CD4-positive, alpha-beta T cell treated with Interleukin-21 for 1 hour (primary cell): ENCODE data around the gene SPPL3.
"Not testable (repeated sequence)": the region's sequence is repeated elsewhere in the genome, so short reads cannot be mapped to it uniquely, and the experiment has no call there.

Source experiments
- DNase-seq: peaks from one replicate; pipeline ENCODE4 v3.0.0-alpha.2; 2020

The SPPL3 gene

GRCh38 chr12:120839503-120839902 lies 64.7 kb downstream of the SPPL3 start:
- DNase-seq = no peak

GRCh38 chr12:120838629-120839383 lies 65.4 kb downstream of the SPPL3 start:
- not testable (repeated sequence) for DNase-seq

- DNase-seq = no peak
These were observed 68.0 kb downstream of the SPPL3 start for GRCh38 chr12:120836114-120836684.

GRCh38 chr12:120835657-120836056 lies 68.5 kb downstream of the SPPL3 start:
- DNase-seq = no peak

GRCh38 chr12:120835304-120835612 lies 68.9 kb downstream of the SPPL3 start:
- no peak for DNase-seq

GRCh38 chr12:120834489-120835303 lies 69.5 kb downstream of the SPPL3 start:
- no peak for DNase-seq

- DNase-seq = no peak
These were observed 70.3 kb downstream of the SPPL3 start for GRCh38 chr12:120833849-120834248.

GRCh38 chr12:120832737-120833136 lies 71.4 kb downstream of the SPPL3 start:
- no peak for DNase-seq

- no peak for DNase-seq
These were observed 72.4 kb downstream of the SPPL3 start for GRCh38 chr12:120831648-120832267.

GRCh38 chr12:120830966-120831365 lies 73.2 kb downstream of the SPPL3 start:
- DNase-seq = no peak

- no peak for DNase-seq
These were observed 73.9 kb downstream of the SPPL3 start for GRCh38 chr12:120830052-120830940.

GRCh38 chr12:120826335-120826734 lies 77.8 kb downstream of the SPPL3 start:
- DNase-seq = no peak

GRCh38 chr12:120825337-120825736 lies 78.8 kb downstream of the SPPL3 start:
- DNase-seq = no peak

- no peak for DNase-seq
These were observed 81.2 kb downstream of the SPPL3 start for GRCh38 chr12:120822832-120823503.

GRCh38 chr12:120821878-120822277 lies 82.3 kb downstream of the SPPL3 start:
- no peak for DNase-seq

GRCh38 chr12:120820884-120821510 lies 83.2 kb downstream of the SPPL3 start:
- DNase-seq = peak; percentile 8

- no peak for DNase-seq
These were observed 85.7 kb downstream of the SPPL3 start for GRCh38 chr12:120818416-120818815.

GRCh38 chr12:120817559-120818330 lies 86.4 kb downstream of the SPPL3 start:
- DNase-seq = no peak

- no peak for DNase-seq
These were observed 87.8 kb downstream of the SPPL3 start for GRCh38 chr12:120816363-120816762.

GRCh38 chr12:120814903-120815429 lies 89.2 kb downstream of the SPPL3 start:
- no peak for DNase-seq
